Parietal lobe (tissue), 1 donor: Measurements from ENCODE around the gene SGO2. TPM values are rescaled to one million over a fixed set of nuclear protein-coding genes. Genes with fewer than 3 reads are reported as not detected.

ENCODE experiments used
- total RNA-seq: library from RNA; depleted of rRNA; stranded (reverse); fragments of >200 nt; gene quantifications from one replicate; pipeline ENCODE4 v1.2.3, GENCODE V29; 2014

The SGO2 gene
- 9.1 TPM for total RNA-seq

GRCh38 chr2:200525882-200526651, at the start of gene SGO2:
SGO2 (plus strand) TSS chr2:200526207; CDS start chr2:200532976, 6,769 bp downstream.

DNA sequence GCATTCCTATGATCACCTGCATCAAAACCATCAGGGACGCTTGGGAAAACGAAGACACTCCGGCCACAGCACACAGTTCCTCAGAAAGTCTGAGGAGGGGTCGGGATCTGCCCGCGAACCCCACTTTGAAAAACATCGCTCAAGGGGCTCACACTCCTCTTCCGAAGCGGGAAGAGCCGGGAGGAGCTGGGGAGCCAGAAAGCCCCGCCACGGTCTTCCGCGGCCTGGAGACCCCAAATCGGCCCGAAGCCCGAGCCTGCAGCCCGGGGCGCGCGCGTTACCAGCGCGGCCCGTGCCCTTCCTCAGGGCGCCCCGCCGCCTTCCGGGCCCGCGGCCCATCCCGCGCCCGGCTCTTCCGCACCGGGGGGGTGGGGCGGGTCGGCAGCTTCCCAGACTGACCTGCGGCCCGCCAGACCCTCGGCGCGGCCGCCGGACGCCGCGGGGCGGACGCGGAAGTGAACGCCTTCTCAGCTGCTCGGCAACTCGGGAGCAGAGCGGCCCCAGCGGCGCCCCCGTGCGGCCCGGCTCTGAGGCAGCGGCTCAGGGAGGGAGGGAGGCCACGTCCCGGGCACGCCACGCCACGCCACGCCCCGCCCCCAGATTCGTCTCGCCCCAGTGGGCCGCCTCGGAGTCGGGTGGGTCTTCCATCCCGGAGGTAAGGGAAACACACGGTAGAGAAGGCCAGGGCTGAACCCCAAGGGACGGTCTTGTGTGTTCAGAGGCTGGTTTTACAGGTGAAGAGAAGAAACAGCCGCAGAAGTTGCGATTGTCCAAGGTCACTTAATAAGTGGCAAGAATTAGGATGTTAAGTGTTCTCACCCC, 16.2 kb upstream of the SGO2 start, which contains the start of gene KCTD18:
Gene KCTD18 (minus strand): TSS at position 457 of the 822 bp plus-strand sequence. CDS start 3,052 bp downstream, outside the sequence.

GRCh38 chr2:200585730-200586643, 60.0 kb downstream of the SGO2 start, which contains the start of gene AOX1:
AOX1 (plus strand) TSS chr2:200586014; CDS start chr2:200586109, 95 bp downstream.

Other genes starting within 250 kb of the SGO2 start
- 54.5 TPM for gene SPATS2L, start 219.5 kb upstream of the SGO2 start, total RNA-seq
- gene KCTD18, start 16.1 kb upstream of the SGO2 start, total RNA-seq, result 10.6 TPM
- 1.9 TPM for gene AOX1, start 59.8 kb downstream of the SGO2 start, total RNA-seq